SU-DHL-6 (cell line): Measurements from ENCODE around the gene PMIS2.
"Not testable (repeated sequence)": the region's sequence is repeated elsewhere in the genome, so short reads cannot be mapped to it uniquely, and the experiment has no call there.

ENCODE experiments used
- H2AFZ ChIP-seq: fragments of 200-600 bp; sonication (generic); 2 replicates; pipeline ENCODE4 v1.6.1; 2014; ENCODE audit warnings: low read depth, mild to moderate bottlenecking, moderate library complexity, mixed read lengths, antibody characterized with exemption, low read length; ENCODE audit not compliant: severe bottlenecking
- H3F3A ChIP-seq: fragments of 200-600 bp; shearing (Covaris generic); 2 replicates; pipeline ENCODE4 v1.6.0; 2016; ENCODE audit warnings: antibody characterized with exemption, mild to moderate bottlenecking; ENCODE audit not compliant: insufficient read depth
- H3K27ac ChIP-seq: fragments of 200-600 bp; sonication (generic); 2 replicates; pipeline ENCODE4 v1.5.1; 2016; ENCODE audit warnings: low read depth, mild to moderate bottlenecking, low read length, moderate library complexity, mixed read lengths
- H3K27me3 ChIP-seq: fragments of 200-600 bp; sonication (generic), shearing (Covaris generic); 2 replicates; pipeline ENCODE4 v1.6.0; 2014; ENCODE audit warnings: mild to moderate bottlenecking, low read length
- H3K36me3 ChIP-seq: fragments of 200-600 bp; sonication (generic); 2 replicates; pipeline ENCODE4 v1.6.1; 2014; ENCODE audit warnings: mild to moderate bottlenecking, low read length, mixed read lengths
- H3K4me2 ChIP-seq: fragments of 300-600, 200-600 bp; shearing (Covaris generic), sonication (generic); 2 replicates; pipeline ENCODE4 v1.6.0; 2014; ENCODE audit warnings: low read length, low read depth, mild to moderate bottlenecking; ENCODE audit not compliant: poor library complexity, severe bottlenecking
- H3K4me3 ChIP-seq: fragments of 200-600 bp; sonication (generic); 2 replicates; pipeline ENCODE4 v1.5.1; 2014; ENCODE audit warnings: antibody characterized with exemption, low read length, mild to moderate bottlenecking, mixed read lengths; ENCODE audit not compliant: insufficient read depth, poor library complexity, severe bottlenecking
- H3K79me2 ChIP-seq: fragments of 200-600 bp; sonication (generic); 2 replicates; pipeline ENCODE4 v1.6.1; 2014; ENCODE audit warnings: mild to moderate bottlenecking, low read length, moderate library complexity; ENCODE audit not compliant: insufficient read depth
- H3K9ac ChIP-seq: fragments of 200-600 bp; sonication (generic); 2 replicates; pipeline ENCODE4 v1.7.0; 2014; ENCODE audit warnings: mild to moderate bottlenecking, low read length
- H3K9me2 ChIP-seq: fragments of 200-600 bp; sonication (generic); replicated peaks from 2 replicates; pipeline ENCODE4 v1.6.1; 2014; ENCODE audit warnings: low read length; ENCODE audit not compliant: insufficient read depth
- H3K9me3 ChIP-seq: fragments of 200-600 bp; sonication (generic); 2 replicates; pipeline ENCODE4 v1.6.1; 2014; ENCODE audit warnings: low read length, mixed read lengths; ENCODE audit not compliant: insufficient read depth
- H4K20me1 ChIP-seq: fragments of 200-600 bp; sonication (generic); 2 replicates; pipeline ENCODE4 v1.6.1; 2014; ENCODE audit warnings: low read depth, mild to moderate bottlenecking, antibody characterized with exemption, low read length, moderate library complexity, mixed read lengths
- CTCF ChIP-seq: fragments of 200-600 bp; sonication (generic); IDR thresholded peaks from one replicate; pipeline ENCODE4 v1.5.1; 2017; ENCODE audit warnings: antibody characterized with exemption, mild to moderate bottlenecking, low read length, moderate library complexity; ENCODE audit not compliant: insufficient read depth, poor library complexity, severe bottlenecking
- EZH2phosphoT487 ChIP-seq: fragments of 200-600 bp; sonication (generic), shearing (Covaris generic); conservative IDR thresholded peaks from 2 replicates; pipeline ENCODE4 v1.6.1; 2018; ENCODE audit warnings: mild to moderate bottlenecking, antibody characterized with exemption, low read length, moderate library complexity, mixed read lengths

PMIS2 gene

DNA sequence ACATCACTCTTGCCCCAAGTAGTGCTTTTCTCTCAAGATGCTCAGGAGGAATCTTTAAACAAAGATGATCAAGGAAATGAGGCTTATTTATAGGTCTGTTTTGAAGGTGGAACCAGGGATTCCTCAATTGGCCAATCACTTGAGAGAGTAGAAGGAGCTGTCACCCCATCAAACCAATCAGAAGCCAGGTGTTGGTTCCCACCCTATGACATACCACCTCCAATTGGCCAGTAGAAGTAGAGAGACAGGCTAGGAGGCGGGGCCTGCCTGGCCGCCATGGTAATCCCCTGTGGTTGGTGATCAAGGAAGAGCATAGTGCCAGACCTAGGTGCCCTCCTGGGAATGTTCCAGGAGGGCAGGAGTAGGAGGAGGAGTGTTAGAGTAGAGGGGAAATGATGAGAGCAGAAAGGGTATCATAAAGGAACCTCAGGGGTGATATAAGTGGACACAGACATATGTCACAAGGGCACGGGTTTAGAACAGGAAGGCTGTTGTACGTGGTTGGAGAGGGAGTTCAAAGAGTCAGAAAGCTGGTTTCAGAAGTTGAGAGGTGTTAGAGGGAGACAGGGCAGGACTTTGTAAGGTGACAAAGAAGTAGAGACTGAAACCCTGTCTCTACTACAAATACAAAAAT lies 10.5 kb downstream of the PMIS2 start:
- no peak overlapping the region for H3K4me2 ChIP-seq
- no peaks in the 10 kb centered on the region for H3K9me3 ChIP-seq
- H3K27me3 ChIP-seq: no peaks in the 10 kb centered on the region
- no peak overlapping the region for H3K4me3 ChIP-seq
- H3K27ac ChIP-seq: no peak overlapping the region
- no peak overlapping the region for H3K9ac ChIP-seq
- no peaks in the 10 kb centered on the region for H3F3A ChIP-seq
- H3K36me3 ChIP-seq: no peaks in the 10 kb centered on the region
- no peaks in the 10 kb centered on the region for H4K20me1 ChIP-seq
- no peaks in the 10 kb centered on the region for H3K9me2 ChIP-seq
- TF ChIP-seq CTCF (no peak), EZH2phosphoT487 (no peak)
- H2AFZ ChIP-seq: peak overlapping the region; percentile 47
- no peaks in the 10 kb centered on the region for H3K79me2 ChIP-seq

DNA sequence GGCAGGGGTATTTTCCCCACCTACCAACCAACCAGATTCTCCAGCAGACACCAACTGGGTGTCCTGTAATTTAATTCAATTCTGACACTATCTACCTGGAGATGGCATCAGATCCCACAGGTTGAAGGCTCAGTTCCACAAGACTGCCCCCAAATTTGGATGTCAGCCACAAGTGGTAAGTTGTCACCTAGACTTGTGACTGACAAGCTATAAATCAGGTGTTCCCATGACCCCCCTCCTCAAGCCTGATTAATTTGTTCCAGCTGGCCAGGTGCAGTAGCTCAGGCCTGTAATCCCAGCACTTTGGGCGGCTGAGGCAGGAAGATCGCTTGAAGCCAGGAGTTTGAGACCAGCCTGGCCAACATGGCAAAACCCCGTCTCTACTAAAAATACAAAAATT lies 16.0 kb downstream of the PMIS2 start:
- H4K20me1 ChIP-seq: no peaks in the 10 kb centered on the region
- no peaks in the 10 kb centered on the region for H3K79me2 ChIP-seq
- H3K36me3 ChIP-seq: no peaks in the 10 kb centered on the region
- H3K9me2 ChIP-seq: no peaks in the 10 kb centered on the region
- no peaks in the 10 kb centered on the region for H3K27me3 ChIP-seq
- no peaks in the 10 kb centered on the region for H3K9me3 ChIP-seq
- H3K4me3 ChIP-seq: no peak overlapping the region
- TF ChIP-seq CTCF (no peak), EZH2phosphoT487 (no peak)
- H3K4me2 ChIP-seq: no peak overlapping the region
- H3F3A ChIP-seq: no peaks in the 10 kb centered on the region
- no peak overlapping the region for H2AFZ ChIP-seq
- H3K9ac ChIP-seq: no peak overlapping the region
- no peak overlapping the region for H3K27ac ChIP-seq

GRCh38 chr19:35604436-35604835 lies 18.5 kb downstream of the PMIS2 start:
- not testable (repeated sequence) for H3K9me3 ChIP-seq, H2AFZ ChIP-seq, H3K9ac ChIP-seq, H3K36me3 ChIP-seq, H3K9me2 ChIP-seq, H3K27ac ChIP-seq, H3K4me3 ChIP-seq, H3K79me2 ChIP-seq, H3K4me2 ChIP-seq, H3F3A ChIP-seq, H4K20me1 ChIP-seq, H3K27me3 ChIP-seq

GRCh38 chr19:35607170-35607569 lies 21.2 kb downstream of the PMIS2 start:
- H3K9me3 ChIP-seq, H3K36me3 ChIP-seq, H3K9ac ChIP-seq: not testable (repeated sequence)

More at GRCh38 chr19:35607170-35607569, 21.2 kb downstream of the PMIS2 start:
- H4K20me1 ChIP-seq, H3K9me2 ChIP-seq, H3K79me2 ChIP-seq, H3K4me3 ChIP-seq, H3F3A ChIP-seq, H3K27ac ChIP-seq, H2AFZ ChIP-seq, H3K4me2 ChIP-seq, H3K27me3 ChIP-seq: not testable (repeated sequence)
